Measurements from ENCODE around the gene KRTAP10-12. TPM values are rescaled to one million over a fixed set of nuclear protein-coding genes. Genes with fewer than 3 reads are reported as not detected.
A peak's percentile ranks its signal among the peaks of the same experiment; 100 is the strongest.

The KRTAP10-12 gene
- total and polyA plus RNA-seq, 2 of the 13 experiments (the other 11 are each of a cell fraction or from before 2014, with no cell fraction given) = not detected

DNA sequence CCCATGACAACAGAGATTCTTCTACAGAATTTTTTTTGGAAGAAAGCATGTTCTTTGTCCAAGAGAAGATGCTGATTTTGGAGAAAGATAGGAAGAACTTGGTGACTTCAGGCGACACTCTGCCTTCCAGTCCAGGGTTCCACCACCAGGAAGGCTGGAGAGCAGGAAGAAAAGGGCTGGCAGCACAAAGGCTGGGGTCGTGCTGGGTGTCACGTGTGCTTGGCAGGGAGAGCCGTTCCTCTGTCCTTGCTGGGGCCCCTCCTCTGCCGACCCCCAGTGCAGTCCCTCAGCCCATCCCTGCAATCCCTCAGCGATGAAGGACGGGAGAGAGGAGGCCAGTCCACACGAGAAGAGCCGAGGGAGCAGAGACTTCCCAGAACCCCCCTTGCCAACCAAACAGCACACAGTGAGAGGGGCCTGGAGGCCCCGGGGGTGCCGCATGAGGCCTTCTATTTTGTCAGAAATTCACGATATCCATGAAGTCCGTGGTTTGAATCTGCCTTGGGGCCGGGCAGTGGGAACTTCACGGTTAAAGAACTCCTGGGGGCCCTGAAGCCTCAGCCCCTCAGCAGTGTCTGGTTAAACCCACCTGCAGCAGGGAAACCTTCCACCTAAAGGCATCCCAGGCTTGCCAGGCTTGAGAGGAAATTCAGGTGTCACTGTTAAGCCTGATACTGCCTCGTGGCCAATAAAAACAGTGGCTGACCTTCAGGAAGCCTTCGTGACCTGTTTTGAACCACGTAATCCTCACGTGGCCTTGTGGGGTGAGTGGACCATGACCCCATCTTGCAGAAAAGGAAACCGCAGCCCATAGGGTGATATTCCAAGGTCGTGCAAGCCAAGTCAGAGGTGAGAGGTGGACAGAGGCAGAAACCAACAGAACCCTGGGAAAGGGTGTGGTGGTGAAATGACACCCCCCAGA, 3.4 kb downstream of the KRTAP10-12 start (continued):
- TF ChIP-seq PRDM4 (CRISPR knock-in tag; IDR thresholded peaks at IDR 0.05; ENCODE audit: borderline replicate concordance) (no peak), BRD4 (CRISPR knock-in tag; IDR thresholded peaks at IDR 0.05) (no peak), PBX3 (CRISPR knock-in tag; IDR thresholded peaks at IDR 0.05; ENCODE audit: borderline replicate concordance) (no peak), ZNF737 (CRISPR knock-in tag; IDR thresholded peaks at IDR 0.05; ENCODE audit: borderline replicate concordance) (no peak), SAFB2 (CRISPR knock-in tag; IDR thresholded peaks at IDR 0.05; ENCODE audit: borderline replicate concordance, low read depth) (no peak), FOXP1 (IDR thresholded peaks at IDR 0.05) (no peak), FOXP1 (CRISPR knock-in tag; IDR thresholded peaks at IDR 0.05) (peak; percentile 60), ZNF337 (CRISPR knock-in tag; IDR thresholded peaks at IDR 0.05; ENCODE audit: borderline replicate concordance, low read depth) (no peak), POLR2G (IDR thresholded peaks at IDR 0.05; ENCODE audit: low read depth, low read length) (no peak), PCBP1 (IDR thresholded peaks at IDR 0.05; ENCODE audit: borderline replicate concordance, low read depth, low read length) (no peak), ZNF350 (CRISPR knock-in tag; IDR thresholded peaks at IDR 0.05; ENCODE audit: borderline replicate concordance, low read depth) (peak; percentile 45; the same call in 1 of the 2 replicates), SATB2 (CRISPR knock-in tag; IDR thresholded peaks at IDR 0.05) (no peak), ZNF224 (CRISPR knock-in tag; IDR thresholded peaks at IDR 0.05) (no peak), TFAP4 (IDR thresholded peaks at IDR 0.05; ENCODE audit: borderline replicate concordance, low read depth) (no peak), ZFYVE20 (CRISPR knock-in tag; IDR thresholded peaks at IDR 0.05; ENCODE audit: borderline replicate concordance, low read depth) (no peak), MIER2 (CRISPR knock-in tag; IDR thresholded peaks at IDR 0.05) (no peak), ZKSCAN5 (CRISPR knock-in tag; IDR thresholded peaks at IDR 0.05) (no peak), ZNF558 (CRISPR knock-in tag; IDR thresholded peaks at IDR 0.05; ENCODE audit: borderline replicate concordance) (no peak), ZNF782 (CRISPR knock-in tag; IDR thresholded peaks at IDR 0.05; ENCODE audit: borderline replicate concordance) (no peak), RBM22 (optimal IDR thresholded peaks at IDR 0.05; ENCODE audit: low read length) (no peak), ZNF367 (CRISPR knock-in tag; IDR thresholded peaks at IDR 0.05; ENCODE audit: borderline replicate concordance) (no peak)
- TF ChIP-seq, protein P1, sequence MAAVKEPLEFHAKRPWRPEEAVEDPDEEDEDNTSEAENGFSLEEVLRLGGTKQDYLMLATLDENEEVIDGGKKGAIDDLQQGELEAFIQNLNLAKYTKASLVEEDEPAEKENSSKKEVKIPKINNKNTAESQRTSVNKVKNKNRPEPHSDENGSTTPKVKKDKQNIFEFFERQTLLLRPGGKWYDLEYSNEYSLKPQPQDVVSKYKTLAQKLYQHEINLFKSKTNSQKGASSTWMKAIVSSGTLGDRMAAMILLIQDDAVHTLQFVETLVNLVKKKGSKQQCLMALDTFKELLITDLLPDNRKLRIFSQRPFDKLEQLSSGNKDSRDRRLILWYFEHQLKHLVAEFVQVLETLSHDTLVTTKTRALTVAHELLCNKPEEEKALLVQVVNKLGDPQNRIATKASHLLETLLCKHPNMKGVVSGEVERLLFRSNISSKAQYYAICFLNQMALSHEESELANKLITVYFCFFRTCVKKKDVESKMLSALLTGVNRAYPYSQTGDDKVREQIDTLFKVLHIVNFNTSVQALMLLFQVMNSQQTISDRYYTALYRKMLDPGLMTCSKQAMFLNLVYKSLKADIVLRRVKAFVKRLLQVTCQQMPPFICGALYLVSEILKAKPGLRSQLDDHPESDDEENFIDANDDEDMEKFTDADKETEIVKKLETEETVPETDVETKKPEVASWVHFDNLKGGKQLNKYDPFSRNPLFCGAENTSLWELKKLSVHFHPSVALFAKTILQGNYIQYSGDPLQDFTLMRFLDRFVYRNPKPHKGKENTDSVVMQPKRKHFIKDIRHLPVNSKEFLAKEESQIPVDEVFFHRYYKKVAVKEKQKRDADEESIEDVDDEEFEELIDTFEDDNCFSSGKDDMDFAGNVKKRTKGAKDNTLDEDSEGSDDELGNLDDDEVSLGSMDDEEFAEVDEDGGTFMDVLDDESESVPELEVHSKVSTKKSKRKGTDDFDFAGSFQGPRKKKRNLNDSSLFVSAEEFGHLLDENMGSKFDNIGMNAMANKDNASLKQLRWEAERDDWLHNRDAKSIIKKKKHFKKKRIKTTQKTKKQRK (IDR thresholded peaks at IDR 0.05; ENCODE audit: low read length) = no peak
